AG08396 (cell line): ENCODE measurements around the gene TKTL1.
"Not testable (repeated sequence)": the region's sequence is repeated elsewhere in the genome, so short reads cannot be mapped to it uniquely, and the experiment has no call there.

Experiments used
- DNase-seq: peaks from one replicate; pipeline ENCODE4 v3.0.0; 2012; ENCODE audit warnings: low spot score, mixed read lengths

Gene TKTL1

DNA sequence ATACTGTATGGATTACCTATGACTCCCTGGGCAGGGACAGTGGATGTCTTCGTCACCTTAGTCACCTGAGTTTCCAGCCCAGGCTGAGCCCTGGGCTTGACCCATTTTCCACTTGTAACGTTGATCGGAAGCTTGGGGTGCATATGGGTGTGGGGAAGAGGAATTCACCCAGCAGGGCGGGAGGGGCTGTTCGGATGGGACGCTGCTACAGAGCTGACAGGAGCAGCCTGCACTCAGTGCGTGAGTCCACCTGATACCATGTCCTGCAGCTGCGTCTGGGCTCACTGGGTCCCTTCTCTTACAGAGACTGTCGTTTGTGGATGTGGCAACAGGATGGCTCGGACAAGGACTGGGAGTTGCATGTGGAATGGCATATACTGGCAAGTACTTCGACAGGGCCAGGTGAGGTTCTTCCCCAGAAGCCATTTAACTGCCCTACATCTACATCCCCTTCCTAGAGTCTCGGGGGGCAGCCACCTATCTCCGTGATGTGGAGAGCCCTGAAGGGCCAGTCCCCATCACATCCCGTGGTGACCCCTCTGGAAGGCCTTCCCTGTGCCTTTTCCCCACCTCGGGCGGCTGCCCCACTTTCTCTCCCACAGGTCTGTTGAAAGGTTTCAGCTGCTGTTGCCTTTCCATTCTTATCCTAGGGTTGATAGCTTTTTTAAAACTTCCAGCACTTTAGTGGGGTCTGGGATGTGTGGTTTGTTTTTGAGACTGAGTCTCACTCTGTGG lies 13.6 kb downstream of the TKTL1 start:
- no peak for DNase-seq

DNA sequence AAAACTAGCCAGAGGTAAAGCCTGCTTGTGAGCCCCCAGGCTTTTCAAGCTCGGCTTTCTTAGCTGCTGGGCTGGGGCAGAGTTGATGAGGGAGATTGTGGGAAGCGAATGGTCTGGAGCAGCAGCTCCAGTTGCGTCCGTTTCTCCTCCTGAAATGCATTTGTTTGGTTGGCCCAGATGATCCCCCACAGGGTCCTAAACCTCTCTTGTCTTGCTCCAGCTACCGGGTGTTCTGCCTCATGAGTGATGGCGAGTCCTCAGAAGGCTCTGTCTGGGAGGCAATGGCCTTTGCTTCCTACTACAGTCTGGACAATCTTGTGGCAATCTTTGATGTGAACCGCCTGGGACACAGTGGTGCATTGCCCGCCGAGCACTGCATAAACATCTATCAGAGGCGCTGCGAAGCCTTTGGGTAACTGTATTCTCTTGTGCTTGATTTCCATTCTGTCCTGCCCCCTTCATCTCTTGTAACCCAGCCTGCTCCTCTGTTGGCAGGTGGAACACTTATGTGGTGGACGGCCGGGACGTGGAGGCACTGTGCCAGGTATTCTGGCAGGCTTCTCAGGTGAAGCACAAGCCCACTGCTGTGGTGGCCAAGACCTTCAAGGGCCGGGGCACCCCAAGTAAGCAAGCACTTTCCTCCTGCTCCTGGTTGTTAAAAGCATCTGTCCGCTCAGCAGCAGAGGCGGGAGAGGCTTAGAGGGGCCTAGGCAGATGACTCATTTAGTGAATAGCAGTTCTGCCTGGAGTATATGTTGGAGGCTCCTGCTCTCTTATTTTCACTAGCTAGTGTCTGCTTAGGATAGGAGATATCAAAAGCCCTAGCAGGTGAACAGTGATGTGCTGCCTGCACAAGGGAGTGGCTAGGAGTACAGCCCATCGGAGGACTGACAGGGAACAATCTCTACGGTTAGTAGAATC lies 15.3 kb downstream of the TKTL1 start:
- DNase-seq, result no peak

DNA sequence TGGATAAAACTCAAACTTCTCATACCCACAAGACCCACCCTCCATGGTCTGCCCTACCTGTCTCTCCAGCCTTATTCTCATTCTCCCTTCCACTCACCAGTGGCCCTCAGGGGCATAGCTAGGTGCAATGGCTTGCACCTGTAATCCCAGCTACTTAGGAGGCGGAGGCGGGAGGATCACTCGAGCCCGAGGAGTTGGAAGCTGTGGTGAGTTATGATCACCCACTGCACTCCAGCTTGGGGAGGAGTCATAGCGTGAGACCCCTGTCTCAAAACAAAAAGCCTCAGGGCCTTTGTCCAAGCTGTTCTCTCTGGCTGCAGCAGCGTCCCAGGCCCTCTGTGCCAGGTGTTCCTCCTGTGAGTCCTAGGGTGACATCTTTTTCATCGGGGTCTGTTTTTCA lies 16.5 kb downstream of the TKTL1 start:
- DNase-seq, result no peak

DNA sequence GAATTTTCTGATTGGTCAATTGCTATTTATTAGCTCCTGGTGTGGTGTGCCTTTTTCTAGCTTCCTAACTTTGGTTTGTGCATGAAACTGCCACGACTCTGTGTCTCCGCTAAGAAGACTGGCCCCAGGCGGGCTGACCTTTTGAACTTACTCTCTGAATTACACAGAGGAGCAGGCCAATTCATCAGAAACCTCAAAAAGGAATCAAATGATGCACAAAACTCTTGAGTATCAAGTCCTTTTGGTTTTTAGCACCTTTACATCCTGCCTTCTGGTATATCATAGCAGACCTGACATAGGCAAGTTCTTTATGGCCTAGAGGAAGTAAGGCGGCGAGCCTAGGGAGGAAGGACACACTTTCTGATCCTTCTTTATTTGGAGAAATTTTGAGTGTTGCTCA lies 17.6 kb downstream of the TKTL1 start:
- DNase-seq, result no peak

DNA sequence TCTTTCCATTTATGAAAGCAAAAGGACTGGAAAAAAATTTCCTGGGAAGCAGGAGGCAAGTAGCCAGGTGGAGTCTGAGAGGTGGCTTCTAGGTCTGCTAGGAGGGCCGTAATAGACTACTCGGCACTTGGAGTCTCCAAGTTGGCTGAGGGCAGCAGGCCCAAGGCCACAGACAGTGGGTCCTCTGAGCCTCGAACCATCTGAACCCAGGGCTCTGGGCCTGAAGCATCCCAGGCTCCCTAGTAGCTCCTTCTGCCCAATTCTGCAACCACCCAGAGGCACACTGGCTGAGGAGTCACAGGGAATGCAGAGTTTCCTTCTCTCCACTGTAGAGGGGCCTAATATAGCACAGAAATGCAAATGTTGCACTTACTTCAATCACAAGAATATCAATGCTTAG lies 19.8 kb downstream of the TKTL1 start:
- no peak for DNase-seq

DNA sequence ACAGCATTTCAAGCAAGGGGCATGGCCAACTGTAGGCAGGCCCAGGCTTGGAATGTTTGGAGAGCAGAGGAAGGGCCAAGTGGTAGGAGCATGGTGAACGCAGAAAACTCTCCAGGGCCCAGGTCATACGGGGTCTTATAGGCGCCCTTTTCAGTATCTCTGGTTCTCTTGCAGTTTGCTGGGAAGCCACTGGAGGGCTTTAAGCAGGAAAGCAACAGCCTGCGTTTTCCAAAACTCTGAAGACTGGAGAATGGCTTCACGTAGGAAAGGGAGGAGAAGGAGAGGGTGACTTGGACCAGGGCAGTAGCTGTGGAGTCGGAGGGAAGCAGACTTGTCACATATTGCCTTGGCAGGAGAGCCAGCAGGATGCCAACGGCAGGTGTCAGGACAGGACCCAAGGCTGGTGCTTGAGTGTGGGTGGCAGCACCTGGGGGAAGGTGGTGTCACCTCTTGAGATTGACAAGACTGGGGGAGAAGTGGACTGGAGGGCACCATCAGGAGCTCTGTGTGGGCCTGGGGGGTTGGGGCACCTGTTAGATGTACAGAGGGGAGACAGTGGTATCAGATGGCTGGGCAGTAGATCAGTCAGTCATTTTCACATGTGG lies 21.9 kb downstream of the TKTL1 start:
- no peak for DNase-seq

DNA sequence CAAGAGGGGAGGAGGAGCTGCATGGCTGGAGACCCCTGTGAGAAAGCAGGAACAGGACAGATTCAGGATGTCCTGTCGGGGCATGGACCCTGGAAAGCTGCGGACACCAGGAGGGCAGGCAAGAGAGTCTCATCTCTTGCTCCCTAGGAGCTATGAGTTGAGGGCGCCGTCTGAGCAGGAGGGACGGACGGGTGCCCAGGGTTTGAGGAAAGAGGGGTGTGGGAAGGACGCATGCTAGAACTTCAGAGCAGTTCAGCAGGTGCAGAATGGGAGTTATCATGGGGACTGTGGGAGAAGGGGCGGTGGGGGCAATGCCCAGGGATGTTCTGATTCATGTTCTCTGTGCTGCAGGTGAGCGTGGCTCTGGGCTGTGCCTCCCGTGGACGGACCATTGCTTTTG lies 24.8 kb downstream of the TKTL1 start:
- no peak for DNase-seq

DNA sequence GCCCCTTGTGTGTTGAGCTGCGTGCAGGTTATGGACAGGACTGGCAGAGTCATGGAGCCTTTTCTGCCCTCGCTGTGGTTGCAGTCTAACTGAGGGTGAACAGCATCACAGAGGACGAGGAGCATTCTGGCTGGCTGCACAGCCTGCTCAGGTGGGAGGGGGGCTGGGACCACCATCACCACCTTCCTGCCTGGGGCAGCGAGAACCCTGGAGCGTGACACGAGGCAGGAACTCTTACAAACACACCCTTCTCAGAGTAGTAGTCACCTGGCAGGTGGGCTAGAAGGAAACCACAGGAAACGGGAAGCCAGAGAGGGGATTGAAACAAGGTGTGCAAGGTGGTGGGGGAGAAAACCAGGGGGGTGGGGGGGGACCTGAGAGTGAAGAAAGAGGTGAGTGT lies 25.6 kb downstream of the TKTL1 start:
- no peak for DNase-seq

DNA sequence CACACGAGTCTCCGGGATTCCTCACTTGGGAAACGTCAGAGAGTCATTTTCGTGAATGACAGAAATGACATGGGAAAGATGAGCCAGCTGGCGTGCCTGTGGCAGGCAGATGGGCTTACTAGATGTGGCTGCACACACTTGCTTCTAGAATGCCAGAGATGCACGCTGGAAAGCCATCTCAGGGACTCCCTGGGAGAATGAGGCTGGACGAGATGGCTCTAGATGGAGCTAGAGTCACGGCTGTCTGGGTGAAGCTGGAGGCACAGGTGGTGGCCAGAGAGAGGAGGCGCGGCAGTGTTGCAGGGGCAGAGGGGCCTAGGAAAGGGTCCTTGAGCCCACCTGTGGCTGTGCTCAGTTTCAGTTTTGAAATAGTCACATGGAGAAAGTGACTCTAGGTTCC lies 26.0 kb downstream of the TKTL1 start:
- no peak for DNase-seq

DNA sequence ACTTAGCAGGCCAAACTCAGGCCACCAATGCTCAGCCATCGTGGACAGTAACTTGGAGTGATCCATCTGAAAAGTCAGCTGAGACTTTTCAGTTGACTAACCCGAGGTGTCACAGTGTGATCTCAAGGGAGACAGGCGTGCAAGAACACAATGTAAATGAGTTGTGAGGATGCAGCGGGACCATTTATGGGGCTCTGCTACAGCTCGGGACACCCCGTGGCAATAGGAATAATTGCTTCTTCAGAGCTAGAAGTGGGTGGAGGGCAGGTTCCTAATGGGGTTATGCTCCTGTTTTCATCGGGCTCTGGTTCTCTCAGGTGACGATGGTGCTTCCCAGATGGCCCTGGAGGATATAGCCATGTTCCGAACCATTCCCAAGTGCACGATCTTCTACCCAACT lies 27.3 kb downstream of the TKTL1 start:
- no peak for DNase-seq

DNA sequence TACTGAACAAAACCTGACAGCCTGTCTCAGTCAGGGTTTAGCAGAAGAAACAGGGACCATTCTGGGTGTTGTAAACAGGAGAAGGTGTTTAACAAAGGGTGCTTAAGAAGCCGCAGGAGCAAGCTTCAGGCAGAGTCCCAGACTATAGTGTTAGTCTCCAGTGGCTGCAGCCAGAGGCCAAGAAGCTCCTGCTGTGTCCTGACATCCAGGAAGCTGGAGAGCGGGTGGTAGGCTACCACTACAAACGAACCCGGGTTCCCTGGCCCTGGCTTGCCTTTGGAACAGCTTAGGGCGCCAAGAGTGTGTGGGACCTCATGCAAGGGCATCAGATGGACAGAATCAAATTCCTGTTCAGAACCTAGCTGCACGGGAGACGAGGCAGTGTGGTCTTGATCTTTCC lies 27.9 kb downstream of the TKTL1 start:
- DNase-seq, result no peak

DNA sequence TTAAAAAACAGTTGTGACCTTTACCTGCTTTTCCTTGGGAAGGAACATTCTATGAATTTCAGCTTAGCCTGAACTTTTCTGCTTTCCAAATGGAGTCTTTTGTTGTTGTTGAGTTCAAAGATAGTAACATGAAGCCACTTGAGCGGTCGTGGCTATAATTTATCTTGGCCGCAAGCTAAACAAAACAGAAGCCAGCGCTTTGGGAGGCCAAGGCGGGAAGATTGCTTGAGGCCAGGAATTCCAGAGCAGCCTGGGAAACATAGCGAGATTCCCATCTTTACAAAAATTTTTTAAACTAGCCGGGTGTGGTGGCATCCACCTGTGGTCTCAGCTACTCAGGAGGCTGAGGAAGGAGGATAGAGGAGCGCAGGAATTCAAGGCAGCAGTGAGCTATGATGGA lies 29.9 kb downstream of the TKTL1 start:
- no peak for DNase-seq

DNA sequence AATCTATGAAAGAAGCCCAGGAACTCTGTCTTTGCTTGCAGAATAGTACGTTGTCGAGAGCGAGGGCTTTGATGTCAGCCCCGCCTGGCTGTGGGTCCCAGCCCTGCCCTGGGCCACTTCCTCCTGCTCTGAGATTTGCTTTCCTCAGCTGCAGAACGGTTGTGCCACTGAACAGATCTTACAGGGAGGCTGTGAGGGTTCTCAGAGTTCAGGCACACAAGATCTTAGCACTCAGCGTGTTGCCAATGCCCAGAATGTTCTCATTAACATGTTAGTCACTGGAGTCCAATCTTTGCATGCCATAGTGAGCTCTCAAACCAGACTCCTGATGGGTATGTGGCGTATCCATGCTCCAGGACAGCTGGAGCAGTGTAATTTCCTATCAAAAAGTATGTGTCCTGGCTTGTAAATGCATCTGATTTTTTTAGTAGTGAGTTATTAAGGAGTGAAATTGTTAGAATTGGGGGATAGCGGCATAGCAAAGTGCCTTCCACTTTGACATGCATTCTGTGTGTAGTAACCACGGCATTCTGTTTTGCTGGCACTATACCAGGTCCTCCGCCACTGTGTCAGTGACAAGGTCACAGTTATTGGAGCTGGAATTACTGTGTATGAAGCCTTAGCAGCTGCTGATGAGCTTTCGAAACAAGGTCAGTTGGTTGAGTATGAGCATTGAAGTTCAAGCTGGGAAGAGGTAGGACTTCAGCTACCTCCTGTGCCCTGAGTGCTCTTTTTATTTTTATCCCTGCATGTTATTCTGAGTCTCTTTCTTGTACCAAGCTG lies 31.6 kb downstream of the TKTL1 start:
- no peak for DNase-seq

DNA sequence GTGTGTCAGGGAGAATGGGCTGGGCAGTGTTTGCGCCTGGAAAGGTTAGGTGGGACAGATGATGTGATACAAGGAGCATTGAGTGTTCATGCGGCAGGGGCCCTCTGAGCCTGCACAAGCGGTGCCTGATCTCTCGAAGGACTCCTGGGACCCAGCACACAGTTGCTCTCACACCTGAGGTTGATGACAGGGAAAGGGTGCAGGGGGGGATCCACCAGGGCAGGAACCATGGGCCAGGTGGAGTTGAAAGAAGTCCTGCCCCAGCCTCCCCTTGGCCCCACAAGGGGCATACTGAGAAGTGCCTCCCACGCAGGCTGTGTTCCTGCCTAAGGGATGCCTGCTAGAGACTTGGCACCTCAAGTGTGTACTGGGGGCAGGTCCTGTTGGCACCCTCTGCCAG lies 33.1 kb downstream of the TKTL1 start:
- DNase-seq, result no peak

DNA sequence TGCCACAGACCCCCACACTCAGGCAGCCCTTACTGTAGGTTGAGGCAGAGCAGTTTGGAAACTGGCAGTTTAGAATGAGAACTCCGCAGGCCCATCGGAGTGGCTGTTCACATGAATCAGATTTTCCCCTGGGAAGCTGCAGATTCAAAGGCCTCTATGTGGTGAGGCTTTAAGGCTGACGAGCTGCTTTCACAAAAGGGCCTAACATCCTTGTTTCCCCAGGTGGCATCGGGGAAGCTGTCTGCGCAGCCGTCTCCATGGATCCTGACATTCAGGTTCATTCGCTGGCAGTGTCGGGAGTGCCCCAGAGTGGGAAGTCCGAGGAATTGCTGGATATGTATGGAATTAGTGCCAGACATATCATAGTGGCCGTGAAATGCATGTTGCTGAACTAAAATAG lies 33.7 kb downstream of the TKTL1 start:
- no peak for DNase-seq

DNA sequence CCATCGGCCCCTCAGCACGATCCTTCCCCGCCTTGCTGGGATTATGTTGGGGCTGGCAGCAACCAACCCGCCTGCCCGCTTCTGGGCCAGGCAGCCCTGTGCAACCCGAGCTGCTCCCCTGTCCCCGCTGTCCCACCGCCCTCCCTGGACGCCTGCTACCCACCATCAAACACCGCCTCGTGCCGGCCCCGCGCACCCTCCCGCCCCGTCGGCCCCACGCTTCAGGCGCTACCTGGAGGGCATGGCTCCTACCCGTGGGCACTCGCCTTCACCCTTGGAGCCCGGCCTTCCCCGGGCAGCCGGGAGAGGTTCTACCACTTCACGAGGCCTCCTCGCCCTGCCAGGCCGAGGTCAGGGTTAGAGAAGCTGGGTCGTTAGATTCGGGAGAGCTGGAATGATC lies 37.0 kb downstream of the TKTL1 start:
- no peak for DNase-seq

DNA sequence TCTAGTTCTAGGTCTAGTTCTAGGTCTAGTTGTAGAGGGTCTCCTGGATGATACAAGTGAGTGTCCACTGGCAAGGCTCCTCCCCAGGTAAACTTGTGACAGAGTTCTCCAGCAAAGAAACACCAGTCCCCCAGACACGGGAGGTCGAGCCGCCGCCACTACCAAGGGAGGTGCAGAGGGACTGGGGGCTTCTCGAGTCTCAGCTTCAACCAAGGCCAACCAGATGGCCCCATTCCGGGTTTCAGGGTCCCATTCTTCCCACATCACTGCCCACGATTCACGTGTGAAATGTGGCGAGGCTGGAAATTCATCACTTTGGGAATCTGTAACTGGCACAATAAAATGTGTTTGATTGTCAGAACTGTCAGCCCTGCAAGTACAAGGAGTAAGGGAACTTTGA lies 37.5 kb downstream of the TKTL1 start:
- DNase-seq, result no peak

DNA sequence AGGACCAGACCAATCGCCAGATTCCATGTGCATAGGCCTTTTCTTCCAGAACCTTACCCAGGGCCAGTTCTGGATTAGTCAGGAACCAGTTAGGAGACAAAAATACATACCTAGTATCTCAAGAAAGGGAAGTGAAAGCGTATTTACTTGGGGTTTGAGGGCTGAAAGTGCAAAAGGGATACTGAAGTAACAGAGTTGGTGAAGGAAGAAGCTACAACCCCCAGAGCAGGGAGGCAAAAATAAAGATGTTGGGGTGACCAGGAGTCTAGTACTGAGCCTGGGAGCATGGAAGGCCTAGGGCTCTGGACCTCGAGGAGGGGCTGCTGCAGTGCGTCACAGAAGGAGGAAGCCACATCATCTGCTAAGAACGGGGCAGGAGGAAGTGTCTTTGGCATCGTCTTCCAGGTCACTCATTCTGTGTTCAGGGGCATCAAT lies 38.3 kb downstream of the TKTL1 start:
- no peak for DNase-seq

DNA sequence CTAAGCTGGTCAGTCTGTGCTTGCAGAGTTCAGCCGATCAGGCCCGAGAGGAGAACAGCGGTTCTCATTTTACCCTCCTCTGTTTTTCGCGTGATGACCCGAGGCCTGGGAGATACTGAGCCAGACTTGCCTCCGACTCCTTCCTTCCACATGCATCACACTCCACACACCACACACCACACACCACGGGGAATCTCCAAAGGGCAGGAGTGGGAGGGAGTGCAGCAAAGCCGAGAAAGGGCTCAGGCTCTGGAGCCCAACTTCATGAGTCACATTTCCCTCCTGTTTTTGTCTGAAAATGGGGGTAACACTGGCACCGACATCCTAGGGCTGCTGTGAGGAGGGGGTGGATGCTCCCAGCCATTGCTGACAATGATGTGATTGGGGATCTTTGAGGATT lies 38.9 kb downstream of the TKTL1 start:
- no peak for DNase-seq

DNA sequence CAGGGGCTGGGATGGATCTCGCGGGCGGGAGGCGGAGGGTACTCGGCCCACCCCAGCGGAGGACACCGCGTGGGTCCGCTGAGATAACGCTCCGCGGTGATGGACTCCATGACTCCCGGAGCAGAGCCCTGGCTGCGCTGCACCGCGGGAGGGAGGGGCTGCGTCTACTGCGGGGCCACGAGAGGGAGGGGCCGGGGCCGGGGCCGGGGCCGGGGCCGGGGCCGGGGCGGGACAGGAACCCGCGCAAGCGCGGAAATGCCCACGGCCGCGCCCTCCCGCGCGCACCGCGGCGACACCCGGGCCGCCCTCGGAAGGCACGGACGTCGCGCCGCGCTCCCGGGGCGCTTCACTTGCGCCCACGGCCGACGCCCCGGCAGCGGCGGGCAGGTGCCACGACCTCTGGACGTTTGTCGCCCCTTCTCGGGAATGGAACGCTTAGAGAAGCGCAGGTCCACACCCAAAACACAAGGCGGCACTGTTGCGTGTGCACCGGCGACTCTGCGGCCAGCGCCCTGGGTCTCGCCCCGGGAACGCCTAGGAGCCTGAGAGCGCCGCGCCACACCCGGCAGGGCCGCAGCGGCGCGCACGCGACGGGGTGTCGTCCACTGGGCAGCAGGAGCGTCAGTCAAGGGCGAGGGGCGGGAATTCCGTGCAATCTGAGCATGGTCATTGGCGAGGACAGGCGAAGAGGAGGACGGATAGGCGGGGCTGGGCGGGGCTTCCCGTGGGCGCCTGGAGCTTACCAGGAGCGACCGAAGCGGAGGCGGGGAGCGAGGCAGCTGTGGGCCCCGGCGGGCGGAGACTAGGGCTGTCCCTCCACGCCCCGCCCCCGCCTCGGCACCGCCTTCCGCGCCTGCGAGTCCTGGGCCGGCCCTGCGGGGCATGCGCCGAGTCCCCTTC lies 46.1 kb downstream of the TKTL1 start:
- DNase-seq, result not testable (repeated sequence)

DNA sequence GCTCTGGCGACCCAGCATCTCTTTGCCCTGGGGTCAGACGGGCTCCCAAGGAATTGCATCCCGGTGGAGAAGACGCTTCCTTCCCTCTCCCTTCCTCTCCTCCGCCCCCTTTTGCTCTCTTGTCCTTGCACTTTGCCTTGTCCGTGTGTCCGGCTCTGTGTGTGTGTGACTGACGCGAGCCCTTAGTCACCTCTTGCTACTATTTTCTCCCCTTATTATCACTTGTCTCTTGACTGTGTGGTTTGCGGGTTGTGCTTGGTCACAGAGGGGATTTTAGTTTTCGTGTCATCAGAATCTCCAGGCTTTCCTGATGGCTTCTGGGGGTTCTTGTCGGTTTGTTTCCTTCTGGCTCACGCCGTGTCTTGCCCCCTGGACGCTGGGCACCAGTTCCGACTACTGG lies 47.5 kb downstream of the TKTL1 start:
- not testable (repeated sequence) for DNase-seq
